SHP77 treated with DMSO at 0.1 percent for 48 hours (cell line): ENCODE results near the gene SUB1.
"Not testable (repeated sequence)": the region's sequence is repeated elsewhere in the genome, so short reads cannot be mapped to it uniquely, and the experiment has no call there.

Source experiments
- DNase-seq: peaks from one replicate; lab custom pipeline; 2025; lab: John Stamatoyannopoulos, UW

Gene SUB1

GRCh38 chr5:32600054-32600622 lies 14.8 kb downstream of the SUB1 start:
- no peak for DNase-seq

- DNase-seq, result no peak
Measured at GRCh38 chr5:32601623-32602295, 16.4 kb downstream of the SUB1 start.

GRCh38 chr5:32602906-32603305 lies 17.5 kb downstream of the SUB1 start:
- no peak for DNase-seq

DNA sequence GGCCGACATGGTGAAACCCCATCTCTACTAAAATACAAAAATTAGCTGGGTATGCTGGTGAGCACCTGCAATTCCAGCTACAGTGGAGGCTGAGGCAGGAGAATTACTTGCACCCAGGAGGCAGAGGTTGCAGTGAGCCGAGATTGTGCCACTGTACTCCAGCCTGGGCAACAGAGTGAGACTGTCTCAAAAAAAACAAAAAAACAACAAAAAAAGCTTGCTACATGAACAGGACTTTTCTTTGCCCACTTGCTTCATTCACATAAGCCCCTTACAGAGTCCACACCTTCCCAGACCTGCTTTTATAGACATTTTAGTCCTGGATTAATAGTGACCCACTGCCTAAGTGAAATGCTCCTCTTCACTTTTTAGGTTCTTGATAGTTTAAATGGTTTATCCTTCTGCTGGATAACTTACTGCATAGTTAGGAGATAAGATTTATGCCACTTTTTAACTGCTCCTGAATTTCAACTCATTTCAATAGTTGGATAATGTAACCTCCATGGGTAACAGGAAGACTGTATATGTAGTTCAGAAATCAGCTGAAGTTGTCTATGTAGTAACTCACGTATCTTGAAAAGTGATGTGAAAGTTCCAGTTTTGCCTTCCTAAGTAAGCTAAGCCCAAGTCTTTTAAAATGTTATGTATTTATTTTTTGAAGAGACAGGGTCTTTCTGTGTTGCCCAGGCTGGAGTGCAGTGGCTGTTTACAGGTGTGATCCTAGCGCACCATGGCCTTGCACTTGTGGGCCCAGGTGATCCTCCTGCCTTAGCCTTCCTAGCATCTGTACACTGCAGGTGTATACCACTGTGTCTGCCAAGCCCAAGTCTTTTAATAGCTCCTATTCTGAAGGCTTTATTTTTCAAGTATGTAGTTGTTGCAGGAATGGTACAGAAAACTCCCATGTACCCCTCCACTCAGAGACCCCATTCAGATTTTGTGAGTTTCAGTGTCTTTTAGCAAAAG lies 19.7 kb downstream of the SUB1 start:
- DNase-seq, result no peak

- DNase-seq, result no peak
Measured at GRCh38 chr5:32605766-32606152, 20.4 kb downstream of the SUB1 start.

DNA sequence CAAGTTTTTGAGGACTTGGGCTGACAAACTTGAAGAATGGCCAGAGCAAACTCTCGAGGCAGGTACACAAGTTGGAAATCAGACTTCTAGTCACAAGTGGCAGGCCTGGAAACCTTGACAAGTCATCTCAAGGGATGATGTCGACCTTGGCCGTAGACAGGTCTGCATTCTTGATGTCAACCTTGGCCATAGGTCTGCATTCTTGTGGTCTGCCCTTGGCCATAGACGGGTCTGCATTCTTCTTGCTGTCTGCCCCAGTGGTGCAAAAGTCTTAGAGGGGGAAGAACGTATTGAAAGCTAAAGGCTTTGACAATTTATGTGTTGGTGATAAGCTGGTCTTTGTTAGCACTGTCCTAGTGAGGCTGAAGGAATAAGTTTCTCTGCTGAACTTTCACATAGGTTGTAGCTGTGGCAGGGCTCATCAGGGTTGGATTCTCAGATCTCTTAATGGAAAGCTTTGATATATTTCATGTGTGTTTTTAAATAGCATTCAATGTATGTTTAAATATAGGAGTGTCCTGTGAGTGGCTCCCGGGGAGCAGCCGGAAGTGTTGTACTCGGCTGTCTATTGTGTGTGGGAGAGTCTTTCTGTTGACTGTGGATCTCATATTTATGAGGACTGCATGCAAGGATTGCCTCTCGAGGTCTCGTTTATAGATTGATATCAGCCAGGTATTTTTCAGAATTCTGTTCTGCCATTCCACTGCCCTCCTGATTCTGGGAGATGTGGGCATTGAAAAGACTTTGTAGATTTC lies 27.0 kb downstream of the SUB1 start:
- peak; percentile 17 for DNase-seq

GRCh38 chr5:32613050-32613672 lies 27.8 kb downstream of the SUB1 start:
- peak; percentile 51 for DNase-seq

DNA sequence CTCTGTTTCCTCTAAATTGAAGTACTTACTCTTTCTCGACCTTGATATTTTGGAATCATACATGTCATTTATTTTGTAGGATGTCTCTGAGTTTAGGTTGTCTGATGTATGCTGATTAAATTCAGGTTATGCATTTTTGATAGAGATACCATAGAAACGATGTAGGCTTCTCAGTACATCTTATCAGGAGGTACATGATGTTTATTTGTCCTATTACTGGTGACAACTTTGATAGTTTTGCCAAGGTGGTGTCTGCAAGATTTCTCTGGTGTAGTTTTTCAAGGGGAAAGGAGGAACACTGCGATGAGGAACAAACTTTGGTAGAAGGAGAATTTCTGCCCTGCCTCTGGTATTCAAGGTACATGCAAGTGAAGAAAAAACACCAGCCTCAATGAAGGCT lies 29.9 kb downstream of the SUB1 start:
- DNase-seq, result no peak

DNA sequence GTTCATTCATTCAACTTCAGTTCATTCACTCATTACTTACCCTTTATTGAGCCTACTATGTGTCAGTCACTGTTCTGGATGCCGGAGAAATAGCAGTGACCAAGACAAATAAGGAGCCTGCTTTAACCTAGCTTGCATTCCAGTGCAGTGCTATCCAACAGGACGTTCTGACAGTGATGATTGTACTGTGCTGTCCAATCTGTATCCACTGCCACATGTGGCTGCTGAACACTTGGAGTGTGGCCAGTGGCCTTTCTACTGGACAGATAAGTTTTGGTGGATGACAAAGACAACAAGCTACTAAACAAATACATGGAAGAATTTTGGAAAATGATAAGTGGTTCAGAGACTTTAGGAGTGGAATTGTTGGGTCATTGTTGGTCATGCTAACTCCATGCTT lies 33.6 kb downstream of the SUB1 start:
- DNase-seq, result no peak

DNA sequence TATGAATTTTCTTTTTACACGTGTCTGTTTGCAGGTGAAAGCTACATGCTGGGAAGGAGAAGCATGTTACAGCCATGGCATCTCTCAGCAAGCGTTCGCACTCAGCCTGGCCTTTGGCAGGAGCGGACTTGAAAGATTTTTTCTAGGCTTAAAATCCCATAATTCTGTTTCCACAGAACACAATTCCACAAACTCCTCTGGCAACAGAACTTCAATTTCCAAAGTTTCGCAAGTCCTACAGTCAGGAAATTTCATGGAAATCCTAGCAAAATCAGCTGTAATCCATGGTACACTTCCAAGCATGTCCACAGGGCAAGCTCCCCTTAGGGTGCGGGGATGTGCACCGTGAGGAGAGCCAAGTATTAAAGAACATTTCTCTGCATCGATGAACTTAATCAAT lies 35.9 kb downstream of the SUB1 start:
- no peak for DNase-seq

GRCh38 chr5:32625106-32625505 lies 39.7 kb downstream of the SUB1 start:
- DNase-seq, result no peak

DNA sequence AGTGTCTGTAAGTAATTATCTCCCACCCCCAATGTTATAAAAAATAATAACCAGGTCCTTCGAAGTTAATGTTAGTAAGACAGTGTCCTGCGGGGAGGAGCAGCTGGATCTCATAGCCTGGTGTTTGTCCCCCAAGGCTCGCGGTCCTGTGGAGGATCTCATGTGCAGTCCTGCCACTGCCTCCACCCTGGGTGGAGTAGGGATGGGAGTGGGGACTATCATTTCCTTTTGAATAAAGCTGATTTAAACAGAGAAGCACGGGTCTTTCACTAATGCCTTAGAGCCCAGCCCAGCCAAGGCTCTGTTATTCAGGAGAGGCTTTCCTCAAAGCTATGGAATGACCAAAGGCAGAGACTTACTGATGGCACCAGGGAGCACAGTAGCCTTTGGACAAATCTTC lies 40.2 kb downstream of the SUB1 start:
- no peak for DNase-seq

DNA sequence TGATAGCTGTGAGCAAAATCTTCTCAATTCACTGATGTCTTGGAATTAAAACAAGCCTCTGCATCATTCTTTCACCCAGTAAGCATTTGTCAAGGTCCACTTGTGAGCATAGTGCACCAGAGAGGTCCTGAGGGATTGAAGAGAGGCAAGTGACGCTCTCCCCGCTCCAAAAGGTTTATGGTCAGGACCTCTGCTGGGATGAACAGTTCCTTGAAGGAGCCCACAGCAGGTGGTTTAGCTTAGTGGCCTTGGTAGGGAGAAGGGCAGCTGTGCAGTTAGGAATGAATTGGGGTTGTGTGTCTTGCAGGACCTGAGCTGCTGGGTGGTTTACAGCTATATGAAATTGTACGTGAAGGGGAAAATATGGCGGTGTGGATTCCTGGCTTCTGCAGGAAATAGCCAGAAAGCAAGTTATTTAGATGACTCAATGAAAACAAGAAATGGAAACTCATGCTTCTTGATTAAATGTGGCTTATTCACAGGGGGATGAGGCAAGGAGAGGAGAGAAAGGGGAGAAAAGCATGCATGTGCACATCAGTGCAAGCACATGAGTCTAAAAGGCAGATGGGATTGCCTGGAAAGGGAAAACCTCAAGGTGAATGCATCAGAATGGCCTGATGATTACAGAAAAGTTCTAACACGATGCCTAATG lies 42.0 kb downstream of the SUB1 start:
- no peak for DNase-seq

DNA sequence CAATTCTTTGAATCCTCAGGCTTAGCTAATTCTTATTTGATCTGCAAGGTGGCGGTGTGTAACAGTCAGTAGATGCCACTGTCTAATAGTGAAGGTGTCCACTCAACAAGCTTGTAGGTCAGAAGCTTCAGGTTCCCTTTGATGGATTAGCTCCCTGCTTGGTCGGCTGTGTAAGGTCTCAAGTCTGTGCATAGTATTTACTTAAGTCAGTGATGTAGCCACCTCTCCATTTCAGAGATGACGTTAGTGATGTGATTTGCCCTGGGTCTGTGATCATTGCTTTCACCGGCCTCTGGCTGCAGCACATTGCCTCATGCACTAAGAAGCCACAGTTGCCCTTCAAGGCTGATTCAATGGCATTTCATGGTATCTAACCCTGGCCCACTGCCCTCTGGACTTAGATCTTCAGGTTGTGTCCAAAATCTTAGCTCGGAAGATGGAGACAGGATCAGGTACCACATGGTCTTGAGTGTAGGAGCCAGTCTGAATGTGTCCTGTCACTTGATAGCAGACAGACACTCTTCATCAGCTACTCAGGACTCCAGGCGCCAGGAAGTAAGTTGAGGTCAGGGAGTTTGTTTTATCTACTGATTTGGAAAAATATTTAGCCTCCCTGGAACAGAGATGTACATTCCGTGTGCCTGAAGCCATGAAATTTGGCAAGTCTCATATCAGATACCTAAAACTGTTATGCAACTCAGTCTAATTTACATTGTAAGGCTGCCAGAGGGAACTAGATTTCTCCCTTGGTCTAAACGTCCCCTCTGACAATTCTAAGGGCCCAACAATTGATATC lies 42.9 kb downstream of the SUB1 start:
- peak; percentile 6 for DNase-seq

DNA sequence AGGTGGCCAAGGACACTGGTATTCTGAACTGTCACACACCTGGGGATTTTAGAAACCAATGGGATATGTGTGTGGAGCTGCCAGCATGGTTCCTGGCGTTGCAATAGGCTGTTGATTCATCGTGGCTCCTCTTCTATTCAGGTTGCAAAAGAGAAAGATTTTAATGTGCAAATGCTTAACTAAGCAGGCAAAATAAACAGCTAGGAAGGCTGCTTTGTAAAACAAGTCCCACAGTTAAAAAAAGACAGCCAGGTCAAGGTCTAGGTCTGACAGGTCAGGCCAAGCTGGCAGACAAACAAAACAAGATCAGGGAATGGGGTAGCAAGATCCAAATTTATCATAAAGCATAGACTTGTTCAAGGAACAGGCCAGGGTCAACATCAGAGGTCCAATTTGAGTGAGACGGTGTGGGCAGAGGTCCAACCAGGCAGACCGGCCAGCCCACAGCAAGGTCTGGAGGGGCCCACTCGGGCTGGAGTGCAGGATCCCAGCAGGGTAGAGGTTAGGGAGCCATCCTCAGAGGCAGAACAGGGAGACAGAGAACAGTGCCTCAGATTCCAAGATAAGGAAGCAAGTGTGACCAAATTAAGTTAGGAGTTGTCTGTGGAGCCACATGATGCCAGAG lies 45.6 kb downstream of the SUB1 start:
- DNase-seq, result no peak

DNA sequence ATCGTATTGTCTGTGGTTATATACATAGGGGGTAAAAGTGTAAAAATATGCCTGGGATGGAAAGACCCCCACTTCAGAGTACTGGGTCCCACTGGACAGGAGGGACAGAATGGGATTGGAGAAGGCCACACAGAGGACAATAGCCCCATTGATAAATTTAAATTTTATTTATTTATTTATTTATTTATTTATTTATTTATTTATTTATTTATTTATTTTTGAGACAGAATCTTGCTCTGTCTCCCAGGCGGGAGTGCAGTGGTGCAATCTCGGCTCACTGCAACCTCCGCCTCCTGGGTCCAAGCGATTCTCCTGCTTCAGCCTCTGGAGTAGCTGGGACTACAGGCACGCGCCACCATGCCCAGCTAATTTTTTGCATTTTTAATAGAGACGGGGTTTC lies 47.7 kb downstream of the SUB1 start:
- DNase-seq, result not testable (repeated sequence)

DNA sequence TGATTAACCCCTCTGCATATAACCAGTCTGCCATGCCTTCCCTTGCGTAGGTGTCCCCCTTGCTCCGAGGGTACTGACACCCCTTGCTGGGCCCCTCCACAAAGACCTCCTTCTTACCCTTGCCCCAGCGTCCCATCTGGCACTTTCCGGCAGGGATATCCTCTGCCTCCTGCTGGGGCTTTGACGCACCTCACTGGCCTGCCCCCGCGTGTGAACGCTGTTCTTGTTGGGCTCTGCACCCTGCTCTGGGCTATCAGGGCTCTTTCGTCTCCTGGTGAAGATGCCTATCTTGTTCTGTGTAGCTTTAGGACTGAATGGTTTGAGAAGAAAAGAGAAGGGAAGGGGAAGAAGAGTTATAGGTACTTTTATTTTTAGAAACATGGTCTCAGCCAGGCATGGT lies 53.0 kb downstream of the SUB1 start:
- no peak for DNase-seq

GRCh38 chr5:32639943-32640342 lies 54.6 kb downstream of the SUB1 start:
- no peak for DNase-seq

- DNase-seq, result no peak
Measured at GRCh38 chr5:32642276-32643002, 57.1 kb downstream of the SUB1 start.
